IMR-90 (cell line): ENCODE measurements around the gene PADI1. TPM values are rescaled to one million over a fixed set of nuclear protein-coding genes. Genes with fewer than 3 reads are reported as not detected.

Experiments used
- ATAC-seq: fragments of 200-7000 bp; cut with Tn5 transposase; 2 replicates; pipeline ENCODE4 v1.9.1; 2020; ENCODE audit warnings: low read depth, mild to moderate bottlenecking, moderate library complexity
- BruUV-seq: library from RNA; stranded (reverse); fragments of 400-500 nt; replicated peaks from 2 replicates; lab custom pipeline; 2021; lab: Mats Ljungman, UMichigan
- CTCF ChIA-PET: fragments of 300-600 bp; formaldehyde crosslinking; extraction: SDS; loops from one replicate; lab custom pipeline; 2021; ENCODE audit warnings: antibody characterized with exemption; lab: Yijun Ruan, JAX
- POLR2A ChIA-PET: fragments of 300-600 bp; sonication (Branson Sonifier 250); formaldehyde crosslinking; loops from one replicate; lab custom pipeline; 2022; ENCODE audit warnings: antibody characterized with exemption; ENCODE audit not compliant: unreplicated experiment; lab: Charles Lee
- DNase-seq: peaks from one replicate; pipeline ENCODE4 v3.0.0; 2013
- H2AFZ ChIP-seq: replicated peaks from 2 replicates; pipeline ENCODE3; 2013; ENCODE audit warnings: low read length, mild to moderate bottlenecking; ENCODE audit not compliant: poor library complexity
- H2AK5ac ChIP-seq: 2 replicates; pipeline ENCODE4 v1.6.1; 2013; ENCODE audit warnings: low read depth, low read length, inconsistent platforms
- H2AK9ac ChIP-seq: replicated peaks from 2 replicates; pipeline ENCODE3; 2013; ENCODE audit warnings: mild to moderate bottlenecking, low read depth, low read length, moderate library complexity; ENCODE audit not compliant: poor library complexity
- H2BK120ac ChIP-seq: 2 replicates; pipeline ENCODE4 v1.6.1; 2013; ENCODE audit warnings: low read depth, low read length, inconsistent platforms
- H2BK15ac ChIP-seq: 3 replicates; pipeline ENCODE4 v1.6.1; 2013; ENCODE audit warnings: low read depth, low read length, inconsistent platforms
- H2BK20ac ChIP-seq: 2 replicates; pipeline ENCODE4 v1.6.1; 2013; ENCODE audit warnings: low read depth, mild to moderate bottlenecking, inconsistent platforms, low read length, moderate library complexity
- H2BK5ac ChIP-seq: 2 replicates; pipeline ENCODE4 v1.6.1; 2013; ENCODE audit warnings: mild to moderate bottlenecking, low read depth, low read length, inconsistent platforms; ENCODE audit not compliant: poor library complexity, severe bottlenecking
- H3K14ac ChIP-seq: replicated peaks from 2 replicates; pipeline ENCODE4 v1.6.1; 2013; ENCODE audit warnings: low read depth, low read length, inconsistent platforms
- H3K18ac ChIP-seq: 2 replicates; pipeline ENCODE4 v1.6.1; 2013; ENCODE audit warnings: low read depth, low read length, control low read depth
- H3K23ac ChIP-seq: 2 replicates; pipeline ENCODE4 v1.6.1; 2013; ENCODE audit warnings: low read depth, low read length, inconsistent platforms
- H3K27ac ChIP-seq: 2 replicates; pipeline ENCODE4 v1.5.1; 2013; ENCODE audit warnings: mild to moderate bottlenecking, control low read depth, low read length; ENCODE audit not compliant: insufficient read depth
- H3K27me3 ChIP-seq: 2 replicates; pipeline ENCODE4 v1.6.1; 2013; ENCODE audit warnings: low read length; ENCODE audit not compliant: control insufficient read depth, insufficient read depth
- H3K36me3 ChIP-seq: 2 replicates; pipeline ENCODE4 v1.6.1; 2013; ENCODE audit warnings: low read length, mixed read lengths; ENCODE audit not compliant: control insufficient read depth, insufficient read depth
- H3K4ac ChIP-seq: 2 replicates; pipeline ENCODE4 v1.6.1; 2013; ENCODE audit warnings: low read depth, low read length, inconsistent platforms
- H3K4me1 ChIP-seq: 2 replicates; pipeline ENCODE4 v1.6.1; 2013; ENCODE audit warnings: low read length, mixed read lengths; ENCODE audit not compliant: control insufficient read depth, insufficient read depth
- H3K4me2 ChIP-seq: 2 replicates; pipeline ENCODE4 v1.6.1; 2013; ENCODE audit warnings: low read depth, mild to moderate bottlenecking, control low read depth, low read length, moderate library complexity
- H3K4me3 ChIP-seq: 2 replicates; pipeline ENCODE4 v1.5.1; 2013; ENCODE audit warnings: low read depth, mild to moderate bottlenecking, control low read depth, low read length, moderate library complexity; ENCODE audit not compliant: insufficient read depth
- H3K56ac ChIP-seq: 2 replicates; pipeline ENCODE4 v1.6.1; 2013; ENCODE audit warnings: low read length, inconsistent platforms; ENCODE audit not compliant: insufficient read depth; ENCODE audit errors: extremely low read depth
- H3K79me1 ChIP-seq, 2 experiments: 2 replicates each; pipeline ENCODE4 v1.6.1; 2013; ENCODE audit warnings: low read length in 2 of 2, inconsistent platforms in 1 of 2, low read depth in 1 of 2
- H3K9ac ChIP-seq: 2 replicates; pipeline ENCODE4 v1.6.1; 2013; ENCODE audit warnings: low read depth, low read length, control low read depth
- H3K9me1 ChIP-seq: 2 replicates; pipeline ENCODE4 v1.6.1; 2013; ENCODE audit warnings: low read length, inconsistent platforms; ENCODE audit not compliant: insufficient read depth
- H3K9me3 ChIP-seq: 2 replicates; pipeline ENCODE4 v1.6.1; 2013; ENCODE audit warnings: low read length; ENCODE audit not compliant: control insufficient read depth, insufficient read depth
- H4K20me1 ChIP-seq: 2 replicates; pipeline ENCODE4 v1.6.1; 2013; ENCODE audit warnings: low read length, inconsistent platforms; ENCODE audit not compliant: insufficient read depth
- H4K5ac ChIP-seq: 2 replicates; pipeline ENCODE4 v1.6.1; 2013; ENCODE audit warnings: mild to moderate bottlenecking, low read depth, low read length, control low read depth
- H4K8ac ChIP-seq, 2 experiments: 2 replicates each; pipeline ENCODE4 v1.6.1; 2013; ENCODE audit warnings: low read depth in 2 of 2, low read length in 2 of 2, control low read depth in 1 of 2, inconsistent platforms in 1 of 2
- H4K91ac ChIP-seq: 2 replicates; pipeline ENCODE4 v1.6.1; 2013; ENCODE audit warnings: low read depth, low read length, inconsistent platforms; ENCODE audit not compliant: insufficient read depth
- BHLHE40 ChIP-seq: fragments of 150-350 bp; IDR thresholded peaks from 2 replicates; pipeline ENCODE4 v1.6.1; 2016; ENCODE audit warnings: mild to moderate bottlenecking, low read depth, low read length
- CEBPB ChIP-seq: IDR thresholded peaks from 2 replicates; pipeline ENCODE4 v1.6.1; 2012; ENCODE audit warnings: low read depth, low read length, improper control_type of control experiment
- CHD1 ChIP-seq: IDR thresholded peaks from 2 replicates; pipeline ENCODE4 v1.6.1; 2012; ENCODE audit warnings: low read depth, low read length, improper control_type of control experiment
- FOS ChIP-seq: fragments of 150-350 bp; IDR thresholded peaks from 2 replicates; pipeline ENCODE4 v1.6.1; 2016; ENCODE audit warnings: low read depth, low read length
- MAFK ChIP-seq: IDR thresholded peaks from 2 replicates; pipeline ENCODE4 v1.6.1; 2012; ENCODE audit warnings: low read depth, low read length, improper control_type of control experiment
- MAZ ChIP-seq: IDR thresholded peaks from 2 replicates; pipeline ENCODE4 v1.6.1; 2012; ENCODE audit warnings: low read depth, mild to moderate bottlenecking, low read length, improper control_type of control experiment, moderate library complexity, borderline replicate concordance
- MXI1 ChIP-seq: IDR thresholded peaks from 2 replicates; pipeline ENCODE4 v1.6.1; 2012; ENCODE audit warnings: low read depth, mild to moderate bottlenecking, low read length, moderate library complexity, borderline replicate concordance
- NFE2L2 ChIP-seq: fragments of 150-350 bp; IDR thresholded peaks from 2 replicates; pipeline ENCODE4 v1.6.1; 2016; ENCODE audit warnings: low read depth, mild to moderate bottlenecking, low read length
- POLR2A ChIP-seq: IDR thresholded peaks from 2 replicates; pipeline ENCODE4 v1.6.1; 2012; ENCODE audit warnings: mild to moderate bottlenecking, low read depth, low read length
- RAD21 ChIP-seq: IDR thresholded peaks from 2 replicates; pipeline ENCODE4 v1.6.1; 2012; ENCODE audit warnings: low read length, improper control_type of control experiment
- RCOR1 ChIP-seq: IDR thresholded peaks from 2 replicates; pipeline ENCODE4 v1.6.1; 2012; ENCODE audit warnings: mild to moderate bottlenecking, low read length, improper control_type of control experiment; ENCODE audit not compliant: insufficient replicate concordance
- RFX5 ChIP-seq: IDR thresholded peaks from 2 replicates; pipeline ENCODE4 v1.8.0; 2012; ENCODE audit warnings: low read depth, mild to moderate bottlenecking, low read length, moderate library complexity
- SMC3 ChIP-seq: fragments of 150-350 bp; IDR thresholded peaks from 2 replicates; pipeline ENCODE4 v1.6.1; 2016; ENCODE audit warnings: low read depth, mild to moderate bottlenecking, antibody characterized with exemption, low read length, moderate library complexity
- WGBS, 2 experiments: methylation state at CpG; one replicate each; pipeline versions ENCODE4 v1.1.5 to v1.1.7; 2013; ENCODE audit warnings: missing lambda C conversion rate in 2 of 2; ENCODE audit not compliant: insufficient read length in 1 of 2; ENCODE audit errors: extremely low coverage in 2 of 2; 5-methylcytosine and 5-hydroxymethylcytosine counted together
- dilution Hi-C: fragments of 300-500 bp; cut with HindIII; formaldehyde crosslinking; loops from one replicate; pipeline ENCODE4 v1.14.3; 2018; ENCODE audit warnings: low sequenced_read_pairs; ENCODE audit not compliant: unreplicated experiment
- in situ Hi-C: fragments of 300-500 bp; cut with MboI; formaldehyde crosslinking; loops from 3 replicates; pipeline ENCODE4 v1.14.3; 2019; ENCODE audit warnings: low sequenced_read_pairs, inconsistent platforms, mixed read lengths
- intact Hi-C: fragments of 100-400 bp; cut with micrococcal nuclease; formaldehyde crosslinking; loops from 2 replicates; pipeline ENCODE4 v1.10.0; 2022
- polyA plus RNA-seq, 3 experiments: library from polyadenylated mRNA; depleted of rRNA; stranded (reverse); fragments of >200 nt; gene quantifications; 2 replicates each; pipeline ENCODE4 v1.2.3, GENCODE V29; 2012; ENCODE audit warnings: low replicate concordance in 1 of 3
- total RNA-seq: library from RNA; depleted of rRNA; stranded (reverse); fragments of >200 nt; gene quantifications from 2 replicates; pipeline ENCODE4 v1.2.3, GENCODE V29; 2012
- TF ChIP-seq, protein P1 (sequence below): conservative IDR thresholded peaks from 2 replicates; pipeline ENCODE4 v1.5.1; 2012; ENCODE audit warnings: mild to moderate bottlenecking, low read depth, low read length, improper control_type of control experiment
- TF ChIP-seq, protein P2 (sequence below): fragments of 150-350 bp; IDR thresholded peaks from 2 replicates; pipeline ENCODE4 v1.6.1; 2017; ENCODE audit warnings: mild to moderate bottlenecking, antibody characterized with exemption, low read length, low read depth
- TF ChIP-seq, protein P3 (sequence below): fragments of 150-350 bp; IDR thresholded peaks from 2 replicates; pipeline ENCODE4 v1.6.1; 2016; ENCODE audit warnings: low read depth, mild to moderate bottlenecking, low read length, moderate library complexity, borderline replicate concordance

The PADI1 gene
- total and polyA plus RNA-seq, 2 of the 4 experiments (the other 2 are of a cell fraction): 0.17 TPM; not detected in 1

DNA sequence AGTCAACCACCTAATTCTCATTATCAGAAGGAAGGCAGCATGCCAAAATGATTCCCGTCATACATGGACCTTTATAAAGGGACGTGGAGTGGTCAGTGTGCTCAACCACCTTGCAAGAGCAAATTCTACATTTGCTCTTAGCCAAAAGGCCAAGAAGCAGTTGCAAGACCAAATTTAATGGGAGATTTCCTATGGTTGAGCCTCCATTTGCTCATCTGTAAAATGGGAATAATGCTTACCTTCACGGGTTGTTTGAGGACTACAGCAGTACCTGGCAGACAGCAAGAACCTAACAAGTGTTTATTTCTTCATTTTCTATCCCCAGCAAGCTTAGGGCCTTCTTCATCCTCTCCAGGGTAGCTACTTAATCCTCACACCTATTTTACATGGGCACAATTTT is 85.6 kb downstream of the PADI1 start:
- Histone ChIP-seq H3K9me1 (no peaks in the 10 kb centered on the region), H3K9me3 (no peaks in the 10 kb centered on the region; the same call in 1 of the 2 replicates), H4K20me1 (no peaks in the 10 kb centered on the region), H4K5ac (no peak overlapping the region), H2BK5ac (no peak overlapping the region), H2BK120ac (no peak overlapping the region), H2AK9ac (no peak overlapping the region), H3K27ac (no peak overlapping the region), H3K4me1 (peaks cover 2% of the 10 kb centered on the region), H2BK20ac (no peak overlapping the region), H4K8ac (no peak overlapping the region), H3K4me2 (no peak overlapping the region), H3K9ac (no peak overlapping the region), H2BK15ac (no peak overlapping the region), H2AFZ (no peak overlapping the region), H4K91ac (no peak overlapping the region), H3K56ac (no peak overlapping the region), H3K18ac (no peak overlapping the region), H3K4ac (no peak overlapping the region), H3K23ac (no peak overlapping the region), H3K4me3 (no peak overlapping the region), H3K36me3 (no peaks in the 10 kb centered on the region), H3K79me1 (no peaks in the 10 kb centered on the region), H3K27me3 (peaks cover 10% of the 10 kb centered on the region), H2AK5ac (no peak overlapping the region), H3K14ac (no peak overlapping the region)
- ATAC-seq (no peak), DNase-seq (no peak)
- 100% methylated on average over 2 of the region's 3 CpGs; no CpG with 5 or more reads in 1 of the 2 experiments for WGBS, 2 experiments
- dilution Hi-C loops (no loop called here), intact Hi-C loops (no loop called here), in situ Hi-C loops (no loop called here)
- CTCF ChIA-PET: no interaction called here
- no peak for TF ChIP-seq RCOR1
- no peak for TF ChIP-seq FOS
- no peak for TF ChIP-seq RFX5
- no peak for TF ChIP-seq SMC3
- TF ChIP-seq, protein P1, sequence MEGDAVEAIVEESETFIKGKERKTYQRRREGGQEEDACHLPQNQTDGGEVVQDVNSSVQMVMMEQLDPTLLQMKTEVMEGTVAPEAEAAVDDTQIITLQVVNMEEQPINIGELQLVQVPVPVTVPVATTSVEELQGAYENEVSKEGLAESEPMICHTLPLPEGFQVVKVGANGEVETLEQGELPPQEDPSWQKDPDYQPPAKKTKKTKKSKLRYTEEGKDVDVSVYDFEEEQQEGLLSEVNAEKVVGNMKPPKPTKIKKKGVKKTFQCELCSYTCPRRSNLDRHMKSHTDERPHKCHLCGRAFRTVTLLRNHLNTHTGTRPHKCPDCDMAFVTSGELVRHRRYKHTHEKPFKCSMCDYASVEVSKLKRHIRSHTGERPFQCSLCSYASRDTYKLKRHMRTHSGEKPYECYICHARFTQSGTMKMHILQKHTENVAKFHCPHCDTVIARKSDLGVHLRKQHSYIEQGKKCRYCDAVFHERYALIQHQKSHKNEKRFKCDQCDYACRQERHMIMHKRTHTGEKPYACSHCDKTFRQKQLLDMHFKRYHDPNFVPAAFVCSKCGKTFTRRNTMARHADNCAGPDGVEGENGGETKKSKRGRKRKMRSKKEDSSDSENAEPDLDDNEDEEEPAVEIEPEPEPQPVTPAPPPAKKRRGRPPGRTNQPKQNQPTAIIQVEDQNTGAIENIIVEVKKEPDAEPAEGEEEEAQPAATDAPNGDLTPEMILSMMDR: no peak
- no peak for TF ChIP-seq MAFK
- no peak for TF ChIP-seq BHLHE40
- TF ChIP-seq, protein P2, sequence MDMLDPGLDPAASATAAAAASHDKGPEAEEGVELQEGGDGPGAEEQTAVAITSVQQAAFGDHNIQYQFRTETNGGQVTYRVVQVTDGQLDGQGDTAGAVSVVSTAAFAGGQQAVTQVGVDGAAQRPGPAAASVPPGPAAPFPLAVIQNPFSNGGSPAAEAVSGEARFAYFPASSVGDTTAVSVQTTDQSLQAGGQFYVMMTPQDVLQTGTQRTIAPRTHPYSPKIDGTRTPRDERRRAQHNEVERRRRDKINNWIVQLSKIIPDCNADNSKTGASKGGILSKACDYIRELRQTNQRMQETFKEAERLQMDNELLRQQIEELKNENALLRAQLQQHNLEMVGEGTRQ: no peak
- TF ChIP-seq POLR2A: no peak
- no peak for TF ChIP-seq RAD21
- no peak for TF ChIP-seq NFE2L2
- no peak for TF ChIP-seq MAZ
- TF ChIP-seq, protein P3, sequence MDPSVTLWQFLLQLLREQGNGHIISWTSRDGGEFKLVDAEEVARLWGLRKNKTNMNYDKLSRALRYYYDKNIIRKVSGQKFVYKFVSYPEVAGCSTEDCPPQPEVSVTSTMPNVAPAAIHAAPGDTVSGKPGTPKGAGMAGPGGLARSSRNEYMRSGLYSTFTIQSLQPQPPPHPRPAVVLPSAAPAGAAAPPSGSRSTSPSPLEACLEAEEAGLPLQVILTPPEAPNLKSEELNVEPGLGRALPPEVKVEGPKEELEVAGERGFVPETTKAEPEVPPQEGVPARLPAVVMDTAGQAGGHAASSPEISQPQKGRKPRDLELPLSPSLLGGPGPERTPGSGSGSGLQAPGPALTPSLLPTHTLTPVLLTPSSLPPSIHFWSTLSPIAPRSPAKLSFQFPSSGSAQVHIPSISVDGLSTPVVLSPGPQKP: no peak
- TF ChIP-seq CHD1: no peak
- TF ChIP-seq CEBPB: no peak
- TF ChIP-seq MXI1: no peak
- POLR2A ChIA-PET: no interaction called here
- BruUV-seq: no TSS peak
